GM12878 (cell line): ENCODE measurements around the gene CORO7. TPM values are rescaled to one million over a fixed set of nuclear protein-coding genes. Genes with fewer than 3 reads are reported as not detected.

ENCODE experiments used
- BCL3 ChIP-seq: IDR thresholded peaks from 2 replicates; pipeline ENCODE4 v1.6.1; 2011; ENCODE audit warnings: borderline replicate concordance, low read depth, mild to moderate bottlenecking, moderate library complexity, low read length; ENCODE audit not compliant: insufficient read depth, poor library complexity, severe bottlenecking
- BHLHE40 ChIP-seq, 2 experiments: fragments of 450-650 bp in 1 of 2; IDR thresholded peaks; 2 replicates each; pipeline ENCODE4 v1.6.1; 2011 to 2017; ENCODE audit warnings: low read depth in 2 of 2, borderline replicate concordance in 1 of 2, improper control_type of control experiment in 1 of 2, low read length in 1 of 2, mild to moderate bottlenecking in 1 of 2
- CHD1 ChIP-seq: IDR thresholded peaks from 2 replicates; pipeline ENCODE4 v1.6.1; 2012; ENCODE audit warnings: low read depth, low read length, improper control_type of control experiment
- NR2C1 ChIP-seq: fragments of 450-650 bp; IDR thresholded peaks from 2 replicates; pipeline ENCODE4 v1.6.1; 2017; ENCODE audit warnings: antibody characterized with exemption, mild to moderate bottlenecking, moderate library complexity
- PAX5 ChIP-seq: IDR thresholded peaks from 2 replicates; pipeline ENCODE4 v1.6.1; 2011; ENCODE audit warnings: low read depth, low read length, borderline replicate concordance
- POLR2AphosphoS2 ChIP-seq: IDR thresholded peaks from 2 replicates; pipeline ENCODE4 v1.6.1; 2011; ENCODE audit warnings: low read depth, mild to moderate bottlenecking, low read length, improper control_type of control experiment, moderate library complexity
- ZBTB40 ChIP-seq: fragments of 450-650 bp; IDR thresholded peaks from 2 replicates; pipeline ENCODE4 v1.6.1; 2016; ENCODE audit warnings: mild to moderate bottlenecking, moderate library complexity, borderline replicate concordance
- polyA plus RNA-seq, 11 experiments: library from polyadenylated mRNA; depleted of rRNA in 4 of 11; unstranded in 6 of 11; stranded (reverse) in 5 of 11; fragments of >200 nt; fragmentation: Nextera tagmentation in 4 of 11; fragmentation: Illumina TruSeq in 1 of 11; extraction: Ambion mirVana in 4 of 11; extraction: Trizol in 1 of 11; gene quantifications; 1 replicate in 1 of 11; 2 replicates in 10 of 11; pipeline versions ENCODE4 v1.2.1 to v1.2.3, GENCODE V29; 2011 to 2016; ENCODE audit warnings: inconsistent platforms in 2 of 11, missing spikeins in 2 of 11, low read depth in 1 of 11
- total RNA-seq, 4 experiments: library from RNA; depleted of rRNA in 3 of 4; stranded (reverse); fragments of >200 nt in 3 of 4; fragmentation: Illumina TruSeq in 1 of 4; extraction: Trizol in 1 of 4; gene quantifications; 2 replicates each; pipeline versions ENCODE4 v1.2.1 to v1.2.3, GENCODE V29; 2013 to 2021

The CORO7 gene
- total and polyA plus RNA-seq, 10 of the 15 experiments (the other 5 are each of a cell fraction or from before 2014, with no cell fraction given): 0.64 to 89.2 (median 43.7) TPM

- TF ChIP-seq ZBTB40: no peak
- TF ChIP-seq NR2C1: no peak
- no peak for TF ChIP-seq BCL3
- TF ChIP-seq PAX5: no peak
- no peak for TF ChIP-seq CHD1
- TF ChIP-seq BHLHE40 (IDR thresholded peaks at IDR 0.05; ENCODE audit: borderline replicate concordance in 1 of 2, low read depth in 2 of 2, low read length in 1 of 2): no peak
- no peak for TF ChIP-seq POLR2AphosphoS2
Observed at GRCh38 chr16:4322121-4323052, 94.0 kb downstream of the CORO7 start (continued).
